Stimulated activated naive CD8-positive, alpha-beta T cell treated with anti-CD3 and anti-CD28 coated beads, Interleukin-15, Interleukin-2, amounts not matched to agents 100 ng/mL and 50 ng/mL, for 24 hours (primary cell): ENCODE results near the gene FLII.
A peak's percentile ranks its signal among the peaks of the same experiment; 100 is the strongest.

Experiments
- H3K27ac Mint-ChIP-seq: one replicate; pipeline ENCODE4 v1.8.0; 2021; ENCODE audit warnings: mild to moderate bottlenecking, mixed read lengths
- H3K27me3 Mint-ChIP-seq: one replicate; pipeline ENCODE4 v1.8.0; 2021; ENCODE audit warnings: mixed read lengths
- H3K36me3 Mint-ChIP-seq: one replicate; pipeline ENCODE4 v1.8.0; 2021; ENCODE audit warnings: low read depth, mixed read lengths
- H3K4me1 Mint-ChIP-seq: one replicate; pipeline ENCODE4 v1.8.0; 2021; ENCODE audit warnings: low read depth, mixed read lengths
- H3K4me3 Mint-ChIP-seq: one replicate; pipeline ENCODE4 v1.8.0; 2021; ENCODE audit warnings: mild to moderate bottlenecking, mixed read lengths
- H3K9me3 Mint-ChIP-seq: one replicate; pipeline ENCODE4 v1.8.0; 2021; ENCODE audit warnings: mixed read lengths

FLII gene

GRCh38 chr17:18267366-18267765 is 8.8 kb upstream of the FLII start:
- peaks cover 9% of the 10 kb centered on the region for H3K4me1 Mint-ChIP-seq
- H3K4me3 Mint-ChIP-seq = no peak overlapping the region
- peaks cover 6% of the 10 kb centered on the region for H3K36me3 Mint-ChIP-seq
- no peaks in the 10 kb centered on the region for H3K27me3 Mint-ChIP-seq
- H3K27ac Mint-ChIP-seq = no peak overlapping the region
- H3K9me3 Mint-ChIP-seq = no peaks in the 10 kb centered on the region

- Mint-ChIP-seq H3K27ac (no peak overlapping the region), H3K36me3 (no peaks in the 10 kb centered on the region), H3K4me1 (peaks cover 28% of the 10 kb centered on the region), H3K9me3 (no peaks in the 10 kb centered on the region), H3K27me3 (no peaks in the 10 kb centered on the region), H3K4me3 (no peak overlapping the region)
These were observed 5.5 kb upstream of the FLII start for GRCh38 chr17:18263885-18264682.

GRCh38 chr17:18262641-18263040 is 4.1 kb upstream of the FLII start:
- H3K27me3 Mint-ChIP-seq = no peaks in the 10 kb centered on the region
- H3K36me3 Mint-ChIP-seq = no peaks in the 10 kb centered on the region
- H3K4me3 Mint-ChIP-seq = no peak overlapping the region
- H3K27ac Mint-ChIP-seq = no peak overlapping the region
- H3K4me1 Mint-ChIP-seq = peaks cover 27% of the 10 kb centered on the region
- H3K9me3 Mint-ChIP-seq = no peaks in the 10 kb centered on the region

GRCh38 chr17:18262111-18262510 is 3.6 kb upstream of the FLII start:
- Mint-ChIP-seq H3K36me3 (no peaks in the 10 kb centered on the region), H3K27me3 (no peaks in the 10 kb centered on the region), H3K4me1 (peaks cover 32% of the 10 kb centered on the region), H3K4me3 (peak overlapping the region; percentile 79), H3K9me3 (no peaks in the 10 kb centered on the region), H3K27ac (no peak overlapping the region)

GRCh38 chr17:18261659-18262058 is 3.1 kb upstream of the FLII start:
- Mint-ChIP-seq H3K4me3 (peak overlapping the region; percentile 79), H3K9me3 (no peaks in the 10 kb centered on the region), H3K4me1 (peaks cover 34% of the 10 kb centered on the region), H3K27me3 (no peaks in the 10 kb centered on the region), H3K27ac (peak overlapping the region; percentile 72), H3K36me3 (no peaks in the 10 kb centered on the region)

GRCh38 chr17:18261146-18261515 is 2.6 kb upstream of the FLII start:
- H3K27me3 Mint-ChIP-seq = no peaks in the 10 kb centered on the region
- no peaks in the 10 kb centered on the region for H3K9me3 Mint-ChIP-seq
- peaks cover 36% of the 10 kb centered on the region for H3K4me1 Mint-ChIP-seq
- peaks cover under 1% of the 10 kb centered on the region for H3K36me3 Mint-ChIP-seq
- H3K27ac Mint-ChIP-seq = peak overlapping the region; percentile 72
- H3K4me3 Mint-ChIP-seq = peak overlapping the region; percentile 79

GRCh38 chr17:18260332-18261145 is 2.0 kb upstream of the FLII start, which contains the start of gene MIEF2:
Gene MIEF2, plus strand, starts transcription at chr17:18260662. Its CDS starts 2,059 bp downstream, at chr17:18262721.
- H3K27ac Mint-ChIP-seq = peak within 1 kb of the TSS; percentile 72
- no peaks in the 10 kb centered on the region for H3K9me3 Mint-ChIP-seq
- peaks cover 7% of the 10 kb centered on the region for H3K36me3 Mint-ChIP-seq
- H3K4me1 Mint-ChIP-seq = peaks cover 39% of the 10 kb centered on the region
- H3K4me3 Mint-ChIP-seq = peak within 1 kb of the TSS; percentile 79
- no peaks in the 10 kb centered on the region for H3K27me3 Mint-ChIP-seq

- no peaks in the 10 kb centered on the region for H3K9me3 Mint-ChIP-seq
- peak overlapping the region; percentile 79 for H3K4me3 Mint-ChIP-seq
- peak overlapping the region; percentile 33 for H3K27ac Mint-ChIP-seq
- peaks cover 42% of the 10 kb centered on the region for H3K4me1 Mint-ChIP-seq
- H3K27me3 Mint-ChIP-seq = no peaks in the 10 kb centered on the region
- H3K36me3 Mint-ChIP-seq = peaks cover 11% of the 10 kb centered on the region
These were observed 1.2 kb upstream of the FLII start for GRCh38 chr17:18259621-18260331.

- peaks cover 42% of the 10 kb centered on the region for H3K4me1 Mint-ChIP-seq
- peak overlapping the region; percentile 97 for H3K4me3 Mint-ChIP-seq
- H3K36me3 Mint-ChIP-seq = peaks cover 19% of the 10 kb centered on the region
- H3K27ac Mint-ChIP-seq = peak overlapping the region; percentile 86
- H3K27me3 Mint-ChIP-seq = no peaks in the 10 kb centered on the region
- H3K9me3 Mint-ChIP-seq = no peaks in the 10 kb centered on the region
These were observed 569 bp downstream of the FLII start for GRCh38 chr17:18257982-18258355.

GRCh38 chr17:18257268-18257981 is 1.1 kb downstream of the FLII start:
- peak overlapping the region; percentile 86 for H3K27ac Mint-ChIP-seq
- no peaks in the 10 kb centered on the region for H3K27me3 Mint-ChIP-seq
- H3K4me3 Mint-ChIP-seq = peak overlapping the region; percentile 97
- H3K4me1 Mint-ChIP-seq = peaks cover 42% of the 10 kb centered on the region
- H3K36me3 Mint-ChIP-seq = peaks cover 22% of the 10 kb centered on the region
- H3K9me3 Mint-ChIP-seq = no peaks in the 10 kb centered on the region

- peak overlapping the region; percentile 97 for H3K4me3 Mint-ChIP-seq
- H3K4me1 Mint-ChIP-seq = peaks cover 38% of the 10 kb centered on the region
- peaks cover 23% of the 10 kb centered on the region for H3K36me3 Mint-ChIP-seq
- no peaks in the 10 kb centered on the region for H3K27me3 Mint-ChIP-seq
- no peaks in the 10 kb centered on the region for H3K9me3 Mint-ChIP-seq
- peak overlapping the region; percentile 52 for H3K27ac Mint-ChIP-seq
These were observed 1.8 kb downstream of the FLII start for GRCh38 chr17:18256776-18257175.

- peaks cover 34% of the 10 kb centered on the region for H3K4me1 Mint-ChIP-seq
- H3K4me3 Mint-ChIP-seq = no peak overlapping the region
- H3K27ac Mint-ChIP-seq = no peak overlapping the region
- peaks cover 27% of the 10 kb centered on the region for H3K36me3 Mint-ChIP-seq
- H3K9me3 Mint-ChIP-seq = no peaks in the 10 kb centered on the region
- no peaks in the 10 kb centered on the region for H3K27me3 Mint-ChIP-seq
These were observed 2.2 kb downstream of the FLII start for GRCh38 chr17:18256351-18256750.

- peaks cover 30% of the 10 kb centered on the region for H3K4me1 Mint-ChIP-seq
- peaks cover 36% of the 10 kb centered on the region for H3K36me3 Mint-ChIP-seq
- H3K9me3 Mint-ChIP-seq = no peaks in the 10 kb centered on the region
- no peaks in the 10 kb centered on the region for H3K27me3 Mint-ChIP-seq
- no peak overlapping the region for H3K4me3 Mint-ChIP-seq
- no peak overlapping the region for H3K27ac Mint-ChIP-seq
These were observed 3.5 kb downstream of the FLII start for GRCh38 chr17:18254888-18255649.
